ENCODE measurements around the gene CTNNBIP1.

Gene CTNNBIP1

DNA sequence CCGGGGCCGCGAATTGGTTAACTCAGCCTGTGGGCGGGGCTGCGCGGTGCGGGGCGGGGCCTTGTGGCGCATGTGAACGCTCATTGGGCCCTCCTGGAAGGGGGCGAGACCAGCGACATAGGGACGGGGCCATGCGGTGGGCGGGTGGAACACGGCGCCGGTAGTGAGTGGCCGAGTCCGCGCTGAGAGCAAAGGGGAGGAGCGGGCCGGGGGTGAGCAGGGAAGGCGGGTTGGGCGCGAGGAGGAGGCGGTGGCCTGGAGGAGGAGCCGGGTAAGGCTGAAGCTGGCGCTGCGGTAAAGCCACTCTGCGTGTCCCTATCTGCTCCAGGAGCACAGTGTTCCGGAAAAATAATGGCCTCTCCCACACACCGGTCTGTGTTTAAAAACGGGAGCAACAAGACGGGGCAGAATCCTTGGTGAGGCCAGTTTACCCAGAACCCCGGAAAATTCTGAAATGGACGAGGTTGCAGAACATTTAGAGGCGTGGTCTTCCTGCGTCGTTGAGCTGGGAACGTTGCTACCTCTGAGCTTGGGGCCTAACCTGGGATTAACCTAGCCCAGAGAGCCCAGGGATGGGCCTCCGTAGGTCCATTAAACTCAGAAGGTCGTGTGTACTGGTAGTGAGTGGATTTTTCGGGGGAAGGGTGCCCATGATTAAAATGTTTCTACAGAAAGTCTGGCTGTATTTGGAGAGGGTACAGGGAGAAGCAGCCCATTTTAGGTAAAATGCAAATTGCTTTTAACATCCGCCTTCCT, 532 bp upstream of the CTNNBIP1 start (continued):
- TF ChIP-seq, protein P1, sequence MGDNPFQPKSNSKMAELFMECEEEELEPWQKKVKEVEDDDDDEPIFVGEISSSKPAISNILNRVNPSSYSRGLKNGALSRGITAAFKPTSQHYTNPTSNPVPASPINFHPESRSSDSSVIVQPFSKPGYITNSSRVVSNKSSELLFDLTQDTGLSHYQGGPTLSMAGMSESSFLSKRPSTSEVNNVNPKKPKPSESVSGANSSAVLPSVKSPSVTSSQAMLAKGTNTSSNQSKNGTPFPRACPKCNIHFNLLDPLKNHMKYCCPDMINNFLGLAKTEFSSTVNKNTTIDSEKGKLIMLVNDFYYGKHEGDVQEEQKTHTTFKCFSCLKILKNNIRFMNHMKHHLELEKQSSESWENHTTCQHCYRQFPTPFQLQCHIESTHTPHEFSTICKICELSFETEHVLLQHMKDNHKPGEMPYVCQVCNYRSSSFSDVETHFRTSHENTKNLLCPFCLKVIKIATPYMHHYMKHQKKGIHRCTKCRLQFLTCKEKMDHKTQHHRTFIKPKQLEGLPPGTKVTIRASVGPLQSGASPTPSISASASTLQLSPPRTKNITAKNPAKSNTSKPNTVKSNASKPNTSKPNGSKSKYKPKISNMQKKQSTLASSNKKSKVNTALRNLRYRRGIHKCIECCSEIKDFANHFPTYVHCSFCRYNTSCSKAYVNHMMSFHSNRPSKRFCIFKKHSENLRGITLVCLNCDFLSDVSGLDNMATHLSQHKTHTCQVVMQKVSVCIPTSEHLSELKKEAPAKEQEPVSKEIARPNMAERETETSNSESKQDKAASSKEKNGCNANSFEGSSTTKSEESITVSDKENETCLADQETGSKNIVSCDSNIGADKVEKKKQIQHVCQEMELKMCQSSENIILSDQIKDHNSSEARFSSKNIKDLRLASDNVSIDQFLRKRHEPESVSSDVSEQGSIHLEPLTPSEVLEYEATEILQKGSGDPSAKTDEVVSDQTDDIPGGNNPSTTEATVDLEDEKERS (tag by site-specific recombination; IDR thresholded peaks at IDR 0.05) = no peak
- TF ChIP-seq ZFP41 (tag by site-specific recombination; IDR thresholded peaks at IDR 0.05; ENCODE audit: borderline replicate concordance) = no peak
- TF ChIP-seq ZIC2 (tag by site-specific recombination; IDR thresholded peaks at IDR 0.05) = no peak
- no peak for TF ChIP-seq ZNF843 (tag by site-specific recombination; IDR thresholded peaks at IDR 0.05)
- TF ChIP-seq MZF1 (tag by site-specific recombination; IDR thresholded peaks at IDR 0.05; ENCODE audit: borderline replicate concordance) = no peak
- peak; percentile 47; the same call in 1 of the 2 replicates for TF ChIP-seq ZNF394 (tag by site-specific recombination; IDR thresholded peaks at IDR 0.05; ENCODE audit: borderline replicate concordance)
- TF ChIP-seq, protein P2, sequence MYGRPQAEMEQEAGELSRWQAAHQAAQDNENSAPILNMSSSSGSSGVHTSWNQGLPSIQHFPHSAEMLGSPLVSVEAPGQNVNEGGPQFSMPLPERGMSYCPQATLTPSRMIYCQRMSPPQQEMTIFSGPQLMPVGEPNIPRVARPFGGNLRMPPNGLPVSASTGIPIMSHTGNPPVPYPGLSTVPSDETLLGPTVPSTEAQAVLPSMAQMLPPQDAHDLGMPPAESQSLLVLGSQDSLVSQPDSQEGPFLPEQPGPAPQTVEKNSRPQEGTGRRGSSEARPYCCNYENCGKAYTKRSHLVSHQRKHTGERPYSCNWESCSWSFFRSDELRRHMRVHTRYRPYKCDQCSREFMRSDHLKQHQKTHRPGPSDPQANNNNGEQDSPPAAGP (tag by site-specific recombination; IDR thresholded peaks at IDR 0.05) = no peak
- TF ChIP-seq ZNF19 (tag by site-specific recombination; IDR thresholded peaks at IDR 0.05; ENCODE audit: low read depth) = no peak
- no peak for TF ChIP-seq ZNF777 (tag by site-specific recombination; IDR thresholded peaks at IDR 0.05; ENCODE audit: borderline replicate concordance)
- TF ChIP-seq ZNF791 (tag by site-specific recombination; IDR thresholded peaks at IDR 0.05) = no peak
- TF ChIP-seq ZFP69B (tag by site-specific recombination; IDR thresholded peaks at IDR 0.05) = no peak
- no peak for TF ChIP-seq ZNF366 (tag by site-specific recombination; conservative IDR thresholded peaks at IDR 0.05)
- no peak for TF ChIP-seq GLI4 (tag by site-specific recombination; IDR thresholded peaks at IDR 0.05)
- TF ChIP-seq, protein P3, sequence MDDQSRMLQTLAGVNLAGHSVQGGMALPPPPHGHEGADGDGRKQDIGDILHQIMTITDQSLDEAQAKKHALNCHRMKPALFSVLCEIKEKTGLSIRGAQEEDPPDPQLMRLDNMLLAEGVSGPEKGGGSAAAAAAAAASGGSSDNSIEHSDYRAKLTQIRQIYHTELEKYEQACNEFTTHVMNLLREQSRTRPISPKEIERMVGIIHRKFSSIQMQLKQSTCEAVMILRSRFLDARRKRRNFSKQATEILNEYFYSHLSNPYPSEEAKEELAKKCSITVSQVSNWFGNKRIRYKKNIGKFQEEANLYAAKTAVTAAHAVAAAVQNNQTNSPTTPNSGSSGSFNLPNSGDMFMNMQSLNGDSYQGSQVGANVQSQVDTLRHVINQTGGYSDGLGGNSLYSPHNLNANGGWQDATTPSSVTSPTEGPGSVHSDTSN (CRISPR knock-in tag; IDR thresholded peaks at IDR 0.05) = no peak
- TF ChIP-seq ZNF423 (tag by site-specific recombination; IDR thresholded peaks at IDR 0.05) = no peak
- peak; percentile 50 for TF ChIP-seq ZXDB (tag by site-specific recombination; IDR thresholded peaks at IDR 0.05)
- peak; percentile 75; the same call in 1 of the 2 replicates for TF ChIP-seq ZEB2 (tag by site-specific recombination; IDR thresholded peaks at IDR 0.05)
- no peak for TF ChIP-seq ZSCAN23 (tag by site-specific recombination; IDR thresholded peaks at IDR 0.05)
- TF ChIP-seq ZNF560 (tag by site-specific recombination; IDR thresholded peaks at IDR 0.05; ENCODE audit: borderline replicate concordance) = no peak
- no peak for TF ChIP-seq ZNF548 (tag by site-specific recombination; IDR thresholded peaks at IDR 0.05)
- TF ChIP-seq, protein P4, sequence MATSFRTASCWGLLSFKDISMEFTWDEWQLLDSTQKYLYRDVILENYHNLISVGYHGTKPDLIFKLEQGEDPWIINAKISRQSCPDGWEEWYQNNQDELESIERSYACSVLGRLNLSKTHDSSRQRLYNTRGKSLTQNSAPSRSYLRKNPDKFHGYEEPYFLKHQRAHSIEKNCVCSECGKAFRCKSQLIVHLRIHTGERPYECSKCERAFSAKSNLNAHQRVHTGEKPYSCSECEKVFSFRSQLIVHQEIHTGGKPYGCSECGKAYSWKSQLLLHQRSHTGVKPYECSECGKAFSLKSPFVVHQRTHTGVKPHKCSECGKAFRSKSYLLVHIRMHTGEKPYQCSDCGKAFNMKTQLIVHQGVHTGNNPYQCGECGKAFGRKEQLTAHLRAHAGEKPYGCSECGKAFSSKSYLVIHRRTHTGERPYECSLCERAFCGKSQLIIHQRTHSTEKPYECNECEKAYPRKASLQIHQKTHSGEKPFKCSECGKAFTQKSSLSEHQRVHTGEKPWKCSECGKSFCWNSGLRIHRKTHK (tag by site-specific recombination; IDR thresholded peaks at IDR 0.05) = no peak
- TF ChIP-seq ZNF629 (tag by site-specific recombination; IDR thresholded peaks at IDR 0.05) = 0 out of 2 replicates have a peak, but pooled peaks have one; percentile 26
- no peak for TF ChIP-seq SCRT2 (tag by site-specific recombination; IDR thresholded peaks at IDR 0.05)
- TF ChIP-seq SALL2 (tag by site-specific recombination; IDR thresholded peaks at IDR 0.05; ENCODE audit: borderline replicate concordance) = no peak
- TF ChIP-seq, protein P5, sequence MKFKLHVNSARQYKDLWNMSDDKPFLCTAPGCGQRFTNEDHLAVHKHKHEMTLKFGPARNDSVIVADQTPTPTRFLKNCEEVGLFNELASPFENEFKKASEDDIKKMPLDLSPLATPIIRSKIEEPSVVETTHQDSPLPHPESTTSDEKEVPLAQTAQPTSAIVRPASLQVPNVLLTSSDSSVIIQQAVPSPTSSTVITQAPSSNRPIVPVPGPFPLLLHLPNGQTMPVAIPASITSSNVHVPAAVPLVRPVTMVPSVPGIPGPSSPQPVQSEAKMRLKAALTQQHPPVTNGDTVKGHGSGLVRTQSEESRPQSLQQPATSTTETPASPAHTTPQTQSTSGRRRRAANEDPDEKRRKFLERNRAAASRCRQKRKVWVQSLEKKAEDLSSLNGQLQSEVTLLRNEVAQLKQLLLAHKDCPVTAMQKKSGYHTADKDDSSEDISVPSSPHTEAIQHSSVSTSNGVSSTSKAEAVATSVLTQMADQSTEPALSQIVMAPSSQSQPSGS (tag by site-specific recombination; IDR thresholded peaks at IDR 0.05; ENCODE audit: low read depth) = no peak
- no peak for TF ChIP-seq ZNF223 (tag by site-specific recombination; IDR thresholded peaks at IDR 0.05)
- TF ChIP-seq HOXC10 (CRISPR knock-in tag; IDR thresholded peaks at IDR 0.05) = no peak
- no peak for TF ChIP-seq ZNF292 (tag by site-specific recombination; IDR thresholded peaks at IDR 0.05; ENCODE audit: borderline replicate concordance, low read depth)
- TF ChIP-seq ZNF37A (tag by site-specific recombination; IDR thresholded peaks at IDR 0.05) = no peak
- TF ChIP-seq ZNF768 (tag by site-specific recombination; IDR thresholded peaks at IDR 0.05) = no peak
- no peak for TF ChIP-seq ZNF202 (tag by site-specific recombination; IDR thresholded peaks at IDR 0.05; ENCODE audit: borderline replicate concordance)
- no peak for TF ChIP-seq ZNF266 (tag by site-specific recombination; IDR thresholded peaks at IDR 0.05; ENCODE audit: low read depth)
- TF ChIP-seq ZNF350 (tag by site-specific recombination; IDR thresholded peaks at IDR 0.05) = no peak
- TF ChIP-seq ZNF654 (tag by site-specific recombination; IDR thresholded peaks at IDR 0.05; ENCODE audit: low read depth) = no peak

All from HEK293 (cell line).